ENCODE data around the gene SKI. TPM values are rescaled to one million over a fixed set of nuclear protein-coding genes. Genes with fewer than 3 reads are reported as not detected.
"Not testable (repeated sequence)": the region's sequence is repeated elsewhere in the genome, so short reads cannot be mapped to it uniquely, and the experiment has no call there.

Gene SKI
- total and polyA plus RNA-seq, 9 of the 15 experiments (the other 6 are each of a cell fraction or from before 2014, with no cell fraction given): 0.10 to 60.5 (median 4.6) TPM

GRCh38 chr1:2331580-2331979 lies 103.5 kb downstream of the SKI start:
- in situ Hi-C loops (cut with MboI); H3K79me2 ChIP-seq (ENCODE audit: control insufficient read depth, insufficient read depth, low read length); intact Hi-C loops (cut with micrococcal nuclease); ATAC-seq; H3K27ac ChIP-seq (ENCODE audit: extremely low read depth, low read depth, low read length); H3K4me2 ChIP-seq (ENCODE audit: insufficient read depth, low read length); H3K9me1 ChIP-seq (ENCODE audit: control insufficient read depth, insufficient read depth, low read length); H3K9ac ChIP-seq (ENCODE audit: insufficient read depth in 1 of 2, low read depth in 2 of 2, low read length in 2 of 2); H3K9me3 ChIP-seq (replicated peaks; ENCODE audit: control insufficient read depth, insufficient read depth, low read depth, low read length); FAIRE-seq; BruUV-seq (replicated peaks); CTCF ChIA-PET (ENCODE audit: low intra/inter-chr PET ratio); POLR2A ChIA-PET; H2AFZ ChIP-seq (ENCODE audit: low read depth, low read length); DNase-seq (ENCODE audit: extremely low read depth in 1 of 4, low spot score in 3 of 4); H3K4me3 ChIP-seq; H3K36me3 ChIP-seq (ENCODE audit: control insufficient read depth, insufficient read depth, low read length): not testable (repeated sequence)
- peaks cover 0 to 75% of the 10 kb centered on the region in 2 experiments; a peak in 2 of 5 replicates for H3K4me1 ChIP-seq (replicated peaks in 1 of 2; ENCODE audit: control insufficient read depth in 2 of 2, insufficient read depth in 2 of 2, low read length in 2 of 2)
- peaks cover 72 to 97% of the 10 kb centered on the region in 2 experiments for H3K27me3 ChIP-seq (ENCODE audit: control insufficient read depth in 2 of 2, insufficient read depth in 2 of 2, low read length in 2 of 2)
- TF ChIP-seq, protein P1, sequence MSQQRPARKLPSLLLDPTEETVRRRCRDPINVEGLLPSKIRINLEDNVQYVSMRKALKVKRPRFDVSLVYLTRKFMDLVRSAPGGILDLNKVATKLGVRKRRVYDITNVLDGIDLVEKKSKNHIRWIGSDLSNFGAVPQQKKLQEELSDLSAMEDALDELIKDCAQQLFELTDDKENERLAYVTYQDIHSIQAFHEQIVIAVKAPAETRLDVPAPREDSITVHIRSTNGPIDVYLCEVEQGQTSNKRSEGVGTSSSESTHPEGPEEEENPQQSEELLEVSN (IDR thresholded peaks at IDR 0.05; ENCODE audit: borderline replicate concordance in 1 of 2, extremely low read depth in 1 of 2, insufficient read depth in 1 of 2, insufficient read length in 1 of 2, low read depth in 1 of 2, low read length in 1 of 2, poor library complexity in 1 of 2, severe bottlenecking in 1 of 2): peak in 1 of 2 experiments; percentile 48
- 9% methylated on average over 12 of the region's 33 CpGs for WGBS (ENCODE audit: insufficient coverage, low coverage, missing lambda C conversion rate)
- peaks cover 22% of the 10 kb centered on the region; the same call in 1 of the 2 replicates for H4K20me1 ChIP-seq (replicated peaks; ENCODE audit: control insufficient read depth, insufficient read depth, low read length)

DNA sequence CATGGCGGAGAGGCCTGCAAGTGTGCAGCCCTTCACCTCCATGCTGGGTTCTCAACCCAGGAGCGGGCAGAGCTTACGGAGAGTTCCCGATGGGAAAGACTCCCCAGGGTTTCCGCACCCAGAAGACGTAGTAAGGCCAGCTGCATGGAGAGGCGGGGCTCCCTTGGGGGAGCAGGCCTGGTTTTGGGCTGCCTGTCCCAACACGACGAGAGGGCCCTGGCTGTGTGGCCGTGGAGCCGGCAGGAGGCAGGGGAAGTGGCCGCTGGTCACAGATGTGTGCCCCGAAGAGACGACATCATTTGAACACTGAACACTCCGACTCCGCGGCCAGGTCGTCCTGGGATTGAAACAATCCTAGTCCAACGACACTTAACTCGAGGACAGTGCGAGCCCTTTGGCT lies 106.2 kb downstream of the SKI start:
- CTCF ChIA-PET (ENCODE audit: low intra/inter-chr PET ratio): no interaction called here
- TF ChIP-seq PTRF (tag; IDR thresholded peaks at IDR 0.05) (no peak), EZH2 (IDR thresholded peaks at IDR 0.05; ENCODE audit: borderline replicate concordance, low read depth, low read length) (0 out of 2 replicates have a peak, but pooled peaks have one; percentile 2), C11orf30 (IDR thresholded peaks at IDR 0.05; ENCODE audit: low read depth) (no peak), PCBP2 (IDR thresholded peaks at IDR 0.05; ENCODE audit: low read depth, low read length, poor library complexity, severe bottlenecking) (no peak), LARP7 (IDR thresholded peaks at IDR 0.05) (no peak), CXXC5 (CRISPR knock-in tag; IDR thresholded peaks at IDR 0.05) (no peak)
- TF ChIP-seq, protein P2, sequence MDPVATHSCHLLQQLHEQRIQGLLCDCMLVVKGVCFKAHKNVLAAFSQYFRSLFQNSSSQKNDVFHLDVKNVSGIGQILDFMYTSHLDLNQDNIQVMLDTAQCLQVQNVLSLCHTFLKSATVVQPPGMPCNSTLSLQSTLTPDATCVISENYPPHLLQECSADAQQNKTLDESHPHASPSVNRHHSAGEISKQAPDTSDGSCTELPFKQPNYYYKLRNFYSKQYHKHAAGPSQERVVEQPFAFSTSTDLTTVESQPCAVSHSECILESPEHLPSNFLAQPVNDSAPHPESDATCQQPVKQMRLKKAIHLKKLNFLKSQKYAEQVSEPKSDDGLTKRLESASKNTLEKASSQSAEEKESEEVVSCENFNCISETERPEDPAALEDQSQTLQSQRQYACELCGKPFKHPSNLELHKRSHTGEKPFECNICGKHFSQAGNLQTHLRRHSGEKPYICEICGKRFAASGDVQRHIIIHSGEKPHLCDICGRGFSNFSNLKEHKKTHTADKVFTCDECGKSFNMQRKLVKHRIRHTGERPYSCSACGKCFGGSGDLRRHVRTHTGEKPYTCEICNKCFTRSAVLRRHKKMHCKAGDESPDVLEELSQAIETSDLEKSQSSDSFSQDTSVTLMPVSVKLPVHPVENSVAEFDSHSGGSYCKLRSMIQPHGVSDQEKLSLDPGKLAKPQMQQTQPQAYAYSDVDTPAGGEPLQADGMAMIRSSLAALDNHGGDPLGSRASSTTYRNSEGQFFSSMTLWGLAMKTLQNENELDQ (CRISPR knock-in tag; IDR thresholded peaks at IDR 0.05; ENCODE audit: borderline replicate concordance): no peak
- no peak for DNase-seq (ENCODE audit: extremely low read depth in 1 of 4, low spot score in 3 of 4)
- no peak overlapping the region for H3K27ac ChIP-seq (ENCODE audit: extremely low read depth, low read depth, low read length)
- H3K9me1 ChIP-seq (ENCODE audit: control insufficient read depth, insufficient read depth, low read length): no peaks in the 10 kb centered on the region
- intact Hi-C loops (cut with micrococcal nuclease): no loop called here
- H3K9ac ChIP-seq (ENCODE audit: insufficient read depth in 1 of 2, low read depth in 2 of 2, low read length in 2 of 2): no peak overlapping the region
- FAIRE-seq: no peak
- no peaks in the 10 kb centered on the region for H3K36me3 ChIP-seq (ENCODE audit: control insufficient read depth, insufficient read depth, low read length)
- no peak overlapping the region for H3K4me2 ChIP-seq (ENCODE audit: insufficient read depth, low read length)
- no peaks in the 10 kb centered on the region for H3K9me3 ChIP-seq (replicated peaks; ENCODE audit: control insufficient read depth, insufficient read depth, low read depth, low read length)
- H3K4me3 ChIP-seq: no peak overlapping the region
- H3K27me3 ChIP-seq (ENCODE audit: control insufficient read depth in 2 of 2, insufficient read depth in 2 of 2, low read length in 2 of 2): peaks cover 79 to 95% of the 10 kb centered on the region in 2 experiments
- no TSS peak for BruUV-seq (replicated peaks)
- no peaks in the 10 kb centered on the region for H3K79me2 ChIP-seq (ENCODE audit: control insufficient read depth, insufficient read depth, low read length)
- in situ Hi-C loops (cut with MboI): no loop called here
- POLR2A ChIA-PET: interaction anchor here (0.7 kb wide), 1 partner anchor 322 kb away, joined by 3 read pairs; no protein-coding TSS in a partner anchor
- H3K4me1 ChIP-seq (replicated peaks in 1 of 2; ENCODE audit: control insufficient read depth in 2 of 2, insufficient read depth in 2 of 2, low read length in 2 of 2): peaks cover 0 to 69% of the 10 kb centered on the region in 2 experiments; a peak in 2 of 5 replicates
- WGBS (ENCODE audit: insufficient coverage, low coverage, missing lambda C conversion rate): 13% methylated on average over 21 of the region's 21 CpGs
- ATAC-seq: no peak
- H2AFZ ChIP-seq (ENCODE audit: low read depth, low read length): no peak overlapping the region
- peaks cover 36% of the 10 kb centered on the region for H4K20me1 ChIP-seq (replicated peaks; ENCODE audit: control insufficient read depth, insufficient read depth, low read length)

All from K562 (cell line).